ENCODE measurements around the gene ZBTB40.

GRCh38 chr1:22473952-22474351 lies 22.3 kb downstream of the ZBTB40 start:
- TF ChIP-seq CTCF (conservative IDR thresholded peaks at IDR 0.05; ENCODE audit: low read length) (no peak), EZH2phosphoT487 (IDR thresholded peaks at IDR 0.05; ENCODE audit: borderline replicate concordance) (no peak)
